Astrocyte (in vitro differentiated cells and primary cell): Measurements from ENCODE around the gene DGKG. TPM values are rescaled to one million over a fixed set of nuclear protein-coding genes. Genes with fewer than 3 reads are reported as not detected.

Experiments used
- DNase-seq: peaks from one replicate; pipeline ENCODE4 v3.0.0-alpha.2; 2010; ENCODE audit warnings: low read depth
- FAIRE-seq: peaks from 2 replicates; lab custom pipeline; 2011; peaks lifted over from hg19 to GRCh38; lab: Jason Lieb, UNC
- H2AFZ ChIP-seq: 2 replicates; pipeline ENCODE4 v1.6.0; 2012; ENCODE audit warnings: low read depth, low read length, inconsistent platforms
- H3K27ac ChIP-seq: 2 replicates; pipeline ENCODE4 v1.5.1; 2011; ENCODE audit warnings: low read depth, low read length, inconsistent platforms
- H3K27me3 ChIP-seq: 2 replicates; pipeline ENCODE4 v1.6.0; 2011; ENCODE audit warnings: low read length, inconsistent platforms; ENCODE audit not compliant: insufficient read depth
- H3K36me3 ChIP-seq: 2 replicates; pipeline ENCODE4 v1.5.1; 2011; ENCODE audit warnings: low read length, inconsistent platforms; ENCODE audit not compliant: insufficient read depth
- H3K4me1 ChIP-seq: 2 replicates; pipeline ENCODE4 v1.5.1; 2011; ENCODE audit warnings: low read length, inconsistent platforms; ENCODE audit not compliant: insufficient read depth
- H3K4me2 ChIP-seq: 2 replicates; pipeline ENCODE4 v1.6.0; 2012; ENCODE audit warnings: low read length, inconsistent platforms
- H3K4me3 ChIP-seq: 2 replicates; pipeline ENCODE4 v1.5.1; 2011; ENCODE audit warnings: low read depth, mild to moderate bottlenecking, low read length, inconsistent platforms; ENCODE audit not compliant: insufficient read depth
- H3K79me2 ChIP-seq: 2 replicates; pipeline ENCODE4 v1.6.0; 2012; ENCODE audit warnings: mild to moderate bottlenecking, low read length, inconsistent platforms; ENCODE audit not compliant: insufficient read depth
- H3K9ac ChIP-seq: 2 replicates; pipeline ENCODE4 v1.6.0; 2012; ENCODE audit warnings: mild to moderate bottlenecking, low read length, inconsistent platforms
- H3K9me3 ChIP-seq: 2 replicates; pipeline ENCODE4 v1.5.1; 2012; ENCODE audit warnings: low read depth, mild to moderate bottlenecking, low read length, inconsistent platforms; ENCODE audit not compliant: insufficient read depth
- H4K20me1 ChIP-seq: 2 replicates; pipeline ENCODE4 v1.6.0; 2012; ENCODE audit warnings: low read length, inconsistent platforms; ENCODE audit not compliant: insufficient read depth
- H3K27ac Mint-ChIP-seq: one replicate; pipeline ENCODE4 v1.8.0; 2021; ENCODE audit warnings: mild to moderate bottlenecking, mixed read lengths; ENCODE audit not compliant: unreplicated experiment
- H3K27me3 Mint-ChIP-seq: one replicate; pipeline ENCODE4 v1.8.0; 2021; ENCODE audit warnings: low read depth, mixed read lengths; ENCODE audit not compliant: unreplicated experiment
- H3K36me3 Mint-ChIP-seq: one replicate; pipeline ENCODE4 v1.8.0; 2021; ENCODE audit warnings: low read depth, mixed read lengths; ENCODE audit not compliant: unreplicated experiment
- H3K4me1 Mint-ChIP-seq: one replicate; pipeline ENCODE4 v1.8.0; 2021; ENCODE audit warnings: low read depth, mixed read lengths; ENCODE audit not compliant: unreplicated experiment
- H3K4me3 Mint-ChIP-seq: one replicate; pipeline ENCODE4 v1.8.0; 2021; ENCODE audit warnings: mild to moderate bottlenecking, moderate library complexity, mixed read lengths; ENCODE audit not compliant: unreplicated experiment
- H3K9me3 Mint-ChIP-seq: one replicate; pipeline ENCODE4 v1.8.0; 2021; ENCODE audit warnings: mild to moderate bottlenecking, mixed read lengths; ENCODE audit not compliant: unreplicated experiment
- EZH2 ChIP-seq: IDR thresholded peaks from 2 replicates; pipeline ENCODE4 v1.6.1; 2012; ENCODE audit warnings: mild to moderate bottlenecking, low read length, inconsistent platforms; ENCODE audit not compliant: insufficient read depth
- total RNA-seq: library from RNA; stranded (reverse); gene quantifications from 2 replicates; pipeline ENCODE4 v1.2.1, GENCODE V29; 2021
- TF ChIP-seq, protein P1 (sequence below): IDR thresholded peaks from 2 replicates; pipeline ENCODE4 v1.5.1; 2011; ENCODE audit warnings: low read depth, mild to moderate bottlenecking, inconsistent platforms, low read length, moderate library complexity; ENCODE audit not compliant: insufficient read depth

The DGKG gene
- total RNA-seq, 1 donor from 2014 or later = 0.64 TPM

DNA sequence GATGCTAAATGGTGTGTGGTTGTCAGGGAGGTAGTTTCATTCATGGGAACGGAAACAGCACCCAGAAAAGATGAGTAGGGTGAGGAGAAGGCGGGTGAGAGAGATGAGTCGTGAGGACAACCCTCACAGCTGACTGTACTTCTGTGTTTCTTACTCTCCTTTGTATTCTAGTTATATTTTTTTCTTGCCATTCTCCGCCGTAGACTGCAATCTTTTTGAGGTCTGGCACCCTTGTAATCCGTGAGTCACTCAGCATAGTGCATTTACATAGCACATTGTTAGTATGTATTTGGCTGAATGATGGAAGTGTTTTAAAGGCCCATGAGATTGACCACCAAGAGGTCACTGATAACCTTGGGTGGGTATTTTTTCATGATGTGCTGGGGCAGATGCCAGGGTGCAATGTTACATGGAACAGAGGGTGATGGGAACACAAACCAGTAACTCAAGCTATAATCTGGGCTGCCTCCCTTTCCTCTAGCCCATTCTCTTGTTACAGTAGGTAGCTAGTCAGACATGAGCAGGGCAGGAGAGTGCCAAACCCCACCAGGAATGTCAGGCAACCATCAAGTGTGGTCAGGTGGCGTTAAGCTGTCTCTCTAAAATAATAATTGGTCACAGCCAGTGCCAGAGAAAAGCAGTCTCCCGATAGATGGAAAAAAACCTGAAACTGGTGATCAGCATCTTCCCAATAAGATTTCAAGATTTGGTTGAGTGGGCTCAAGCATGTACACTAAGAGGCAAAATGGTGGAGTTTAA lies 18.8 kb upstream of the DGKG start:
- H4K20me1 ChIP-seq = no peaks in the 10 kb centered on the region
- no peak overlapping the region for H2AFZ ChIP-seq
- DNase-seq = peak; percentile 88
- Mint-ChIP-seq H3K27me3 (peaks cover 34% of the 10 kb centered on the region), H3K36me3 (peaks cover 4% of the 10 kb centered on the region), H3K4me1 (peaks cover 11% of the 10 kb centered on the region), H3K4me3 (no peak overlapping the region), H3K27ac (no peak overlapping the region), H3K9me3 (peaks cover 2% of the 10 kb centered on the region)
- no peaks in the 10 kb centered on the region for H3K9me3 ChIP-seq
- H3K9ac ChIP-seq = no peak overlapping the region
- H3K27ac ChIP-seq = no peak overlapping the region
- peaks cover 14% of the 10 kb centered on the region for H3K4me1 ChIP-seq
- FAIRE-seq = no peak
- H3K79me2 ChIP-seq = no peaks in the 10 kb centered on the region
- H3K27me3 ChIP-seq = peaks cover 11% of the 10 kb centered on the region
- no peaks in the 10 kb centered on the region for H3K36me3 ChIP-seq
- H3K4me2 ChIP-seq = peak overlapping the region; percentile 25
- no peak overlapping the region for H3K4me3 ChIP-seq
- TF ChIP-seq EZH2 = no peak
- TF ChIP-seq, protein P1, sequence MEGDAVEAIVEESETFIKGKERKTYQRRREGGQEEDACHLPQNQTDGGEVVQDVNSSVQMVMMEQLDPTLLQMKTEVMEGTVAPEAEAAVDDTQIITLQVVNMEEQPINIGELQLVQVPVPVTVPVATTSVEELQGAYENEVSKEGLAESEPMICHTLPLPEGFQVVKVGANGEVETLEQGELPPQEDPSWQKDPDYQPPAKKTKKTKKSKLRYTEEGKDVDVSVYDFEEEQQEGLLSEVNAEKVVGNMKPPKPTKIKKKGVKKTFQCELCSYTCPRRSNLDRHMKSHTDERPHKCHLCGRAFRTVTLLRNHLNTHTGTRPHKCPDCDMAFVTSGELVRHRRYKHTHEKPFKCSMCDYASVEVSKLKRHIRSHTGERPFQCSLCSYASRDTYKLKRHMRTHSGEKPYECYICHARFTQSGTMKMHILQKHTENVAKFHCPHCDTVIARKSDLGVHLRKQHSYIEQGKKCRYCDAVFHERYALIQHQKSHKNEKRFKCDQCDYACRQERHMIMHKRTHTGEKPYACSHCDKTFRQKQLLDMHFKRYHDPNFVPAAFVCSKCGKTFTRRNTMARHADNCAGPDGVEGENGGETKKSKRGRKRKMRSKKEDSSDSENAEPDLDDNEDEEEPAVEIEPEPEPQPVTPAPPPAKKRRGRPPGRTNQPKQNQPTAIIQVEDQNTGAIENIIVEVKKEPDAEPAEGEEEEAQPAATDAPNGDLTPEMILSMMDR = no peak

DNA sequence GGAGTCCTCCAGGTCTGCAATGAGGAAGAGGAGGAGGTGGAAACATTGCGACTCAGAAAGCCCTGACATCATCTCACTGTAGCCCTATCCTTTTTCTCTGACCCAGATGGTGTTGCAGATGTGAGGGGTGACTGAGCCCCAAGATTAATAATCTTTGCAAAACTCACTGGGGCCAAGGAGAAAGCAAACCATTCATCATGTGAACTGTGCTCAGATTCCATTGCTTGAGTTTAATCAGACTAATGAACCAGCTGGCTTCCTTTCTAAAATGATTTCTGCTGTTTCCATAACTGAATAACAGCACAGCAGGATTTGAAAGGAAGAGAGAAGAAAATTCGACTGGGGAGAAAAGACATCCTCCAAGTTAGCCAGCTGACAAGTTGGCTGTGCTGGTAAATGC lies 13.4 kb upstream of the DGKG start:
- Histone ChIP-seq H3K27me3 (peaks cover 16% of the 10 kb centered on the region), H2AFZ (no peak overlapping the region), H3K36me3 (no peaks in the 10 kb centered on the region), H3K27ac (no peak overlapping the region), H3K79me2 (no peaks in the 10 kb centered on the region), H3K9me3 (no peaks in the 10 kb centered on the region), H4K20me1 (no peaks in the 10 kb centered on the region), H3K4me1 (peaks cover 3% of the 10 kb centered on the region), H3K4me2 (no peak overlapping the region), H3K9ac (no peak overlapping the region), H3K4me3 (no peak overlapping the region)
- H3K27me3 Mint-ChIP-seq = peaks cover 56% of the 10 kb centered on the region
- DNase-seq (no peak), FAIRE-seq (no peak)
- H3K27ac Mint-ChIP-seq = no peak overlapping the region
- TF ChIP-seq, protein P1 = no peak
- no peak for TF ChIP-seq EZH2
- H3K4me1 Mint-ChIP-seq = peaks cover under 1% of the 10 kb centered on the region
- no peak overlapping the region for H3K4me3 Mint-ChIP-seq
- peaks cover 2% of the 10 kb centered on the region for H3K9me3 Mint-ChIP-seq
- peaks cover 4% of the 10 kb centered on the region for H3K36me3 Mint-ChIP-seq

DNA sequence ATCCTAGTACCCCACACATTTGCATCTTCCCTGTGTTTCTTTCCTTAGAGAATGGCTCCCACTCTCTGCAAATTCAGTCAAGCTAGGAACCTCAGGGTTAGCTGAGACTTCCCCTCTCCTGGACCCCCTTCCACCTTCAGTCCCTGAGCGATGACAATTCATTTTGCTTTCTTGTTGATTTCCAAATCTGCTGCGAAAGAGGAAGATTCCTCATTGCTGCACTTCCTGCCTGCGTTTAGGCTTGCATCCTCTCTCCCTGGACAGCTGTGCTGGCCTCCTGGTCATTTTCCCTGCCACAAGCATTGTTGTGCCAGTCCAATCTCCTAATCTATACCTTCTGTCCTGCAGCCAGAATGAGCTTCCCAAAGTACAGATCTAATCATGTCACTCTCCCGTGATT lies 12.3 kb upstream of the DGKG start:
- TF ChIP-seq, protein P1 = no peak
- TF ChIP-seq EZH2 = no peak
- H3K4me3 ChIP-seq = no peak overlapping the region
- H2AFZ ChIP-seq = no peak overlapping the region
- H4K20me1 ChIP-seq = no peaks in the 10 kb centered on the region
- FAIRE-seq = no peak
- H3K4me1 ChIP-seq = no peaks in the 10 kb centered on the region
- H3K27ac Mint-ChIP-seq = no peak overlapping the region
- DNase-seq = no peak
- H3K27ac ChIP-seq = no peak overlapping the region
- no peaks in the 10 kb centered on the region for H3K4me1 Mint-ChIP-seq
- no peak overlapping the region for H3K4me2 ChIP-seq
- H3K4me3 Mint-ChIP-seq = no peak overlapping the region
- no peaks in the 10 kb centered on the region for H3K9me3 ChIP-seq
- no peaks in the 10 kb centered on the region for H3K36me3 ChIP-seq
- peaks cover 19% of the 10 kb centered on the region for H3K27me3 ChIP-seq
- peaks cover 2% of the 10 kb centered on the region for H3K9me3 Mint-ChIP-seq
- peaks cover 64% of the 10 kb centered on the region for H3K27me3 Mint-ChIP-seq
- H3K9ac ChIP-seq = no peak overlapping the region
- H3K36me3 Mint-ChIP-seq = peaks cover 4% of the 10 kb centered on the region
- no peaks in the 10 kb centered on the region for H3K79me2 ChIP-seq
